Glomerular endothelial cell (primary cell): ENCODE measurements around the gene BSPRY. TPM values are rescaled to one million over a fixed set of nuclear protein-coding genes. Genes with fewer than 3 reads are reported as not detected.
"Not testable (repeated sequence)": the region's sequence is repeated elsewhere in the genome, so short reads cannot be mapped to it uniquely, and the experiment has no call there.

Experiments used
- DNase-seq: peaks from one replicate; pipeline ENCODE4 v3.0.0-alpha.2; 2011; ENCODE audit warnings: low read depth, low spot score; ENCODE audit errors: extremely low read depth
- total RNA-seq: library from RNA; depleted of rRNA; stranded (reverse); fragments of >200 nt; gene quantifications from 2 replicates; pipeline ENCODE4 v1.2.3, GENCODE V29; 2015

The BSPRY gene
- total RNA-seq, 1 donor from 2014 or later = not detected

- DNase-seq = no peak
Measured at GRCh38 chr9:113368982-113369854, 19.9 kb downstream of the BSPRY start.

- DNase-seq = no peak
Measured at GRCh38 chr9:113369855-113370140, 20.5 kb downstream of the BSPRY start.

- DNase-seq = no peak
Measured at GRCh38 chr9:113370806-113371325, 21.5 kb downstream of the BSPRY start.

GRCh38 chr9:113372059-113372458, 22.7 kb downstream of the BSPRY start:
- DNase-seq = no peak

GRCh38 chr9:113373256-113373655, 23.9 kb downstream of the BSPRY start:
- DNase-seq = no peak

- DNase-seq = no peak
Measured at GRCh38 chr9:113373676-113374392, 24.5 kb downstream of the BSPRY start.

GRCh38 chr9:113375057-113376023, 26.0 kb downstream of the BSPRY start:
- no peak for DNase-seq

GRCh38 chr9:113376634-113377567, 27.6 kb downstream of the BSPRY start, which contains the start of gene HDHD3:
Gene HDHD3, minus strand, starts transcription at chr9:113376986. Its CDS starts 2,632 bp downstream, at chr9:113374354.
- DNase-seq = no peak

GRCh38 chr9:113379094-113379828, 29.9 kb downstream of the BSPRY start:
- DNase-seq = not testable (repeated sequence)

- DNase-seq = not testable (repeated sequence)
Measured at GRCh38 chr9:113379829-113380210, 30.5 kb downstream of the BSPRY start.

GRCh38 chr9:113380869-113381378, 31.6 kb downstream of the BSPRY start:
- DNase-seq = no peak

GRCh38 chr9:113381441-113381840, 32.1 kb downstream of the BSPRY start:
- DNase-seq = not testable (repeated sequence)

- no peak for DNase-seq
Measured at GRCh38 chr9:113381909-113382411, 32.6 kb downstream of the BSPRY start.

GRCh38 chr9:113386571-113387393, 37.4 kb downstream of the BSPRY start:
- DNase-seq = no peak

- DNase-seq = no peak
Measured at GRCh38 chr9:113387560-113388230, 38.4 kb downstream of the BSPRY start.

- no peak for DNase-seq
Measured at GRCh38 chr9:113388833-113389232, 39.5 kb downstream of the BSPRY start.

- no peak for DNase-seq
Measured at GRCh38 chr9:113389451-113389850, 40.1 kb downstream of the BSPRY start.
